SK-N-SH (cell line): ENCODE measurements around the gene CNTFR. TPM values are rescaled to one million over a fixed set of nuclear protein-coding genes. Genes with fewer than 3 reads are reported as not detected.
A peak's percentile ranks its signal among the peaks of the same experiment; 100 is the strongest.

ENCODE experiments used
- CTCF ChIA-PET: fragments of 300-600, 350-600 bp; formaldehyde crosslinking; extraction: SDS; loops from one replicate; lab custom pipeline; 2021; lab: Yijun Ruan, JAX
- POLR2A ChIA-PET: fragments of 350-600 bp; sonication (Branson Sonifier 250); formaldehyde crosslinking; extraction: SDS; loops from one replicate; lab custom pipeline; 2020; ENCODE audit warnings: antibody characterized with exemption, inconsistent platforms; lab: Yijun Ruan, JAX
- DNase-seq: peaks from one replicate; pipeline ENCODE4 v3.0.0; 2012
- H2AFZ ChIP-seq: fragments of 200-600 bp; sonication (generic); 2 replicates; pipeline ENCODE4 v1.8.1; 2016; ENCODE audit warnings: antibody characterized with exemption, mild to moderate bottlenecking, low read depth
- H3F3A ChIP-seq: fragments of 200-600 bp; sonication (generic); replicated peaks from 2 replicates; pipeline ENCODE3; 2016; ENCODE audit warnings: antibody characterized with exemption, mild to moderate bottlenecking; ENCODE audit not compliant: insufficient read depth
- H3K27ac ChIP-seq, 2 experiments: fragments of 200-500 bp in 1 of 2; fragments of 200-600 bp in 1 of 2; sonication (Bioruptor generic) in 1 of 2; sonication (generic), shearing (Covaris generic) in 1 of 2; 2 replicates each; pipeline versions ENCODE4 v1.5.1 to v1.6.1; 2014 to 2016; ENCODE audit warnings: low read depth in 2 of 2, inconsistent platforms in 1 of 2, low read length in 1 of 2, mild to moderate bottlenecking in 1 of 2, mixed read lengths in 1 of 2
- H3K27me3 ChIP-seq: fragments of 200-600 bp; sonication (generic), shearing (Covaris generic); 2 replicates; pipeline ENCODE4 v1.6.1; 2016; ENCODE audit warnings: mixed run types; ENCODE audit not compliant: insufficient read depth
- H3K36me3 ChIP-seq, 2 experiments: fragments of 200-500 bp in 1 of 2; fragments of 200-600 bp in 1 of 2; sonication (Bioruptor generic) in 1 of 2; sonication (generic) in 1 of 2; replicated peaks in 1 of 2; 2 replicates each; pipeline versions ENCODE3 to v1.5.1; 2014 to 2016; ENCODE audit warnings: low read length in 1 of 2, mild to moderate bottlenecking in 1 of 2; ENCODE audit not compliant: insufficient read depth in 2 of 2, control insufficient read depth in 1 of 2
- H3K4me1 ChIP-seq, 2 experiments: fragments of 200-500 bp in 1 of 2; fragments of 200-600 bp in 1 of 2; sonication (Bioruptor generic) in 1 of 2; sonication (generic), shearing (Covaris generic) in 1 of 2; 2 replicates each; pipeline versions ENCODE4 v1.5.1 to v1.6.1; 2014 to 2016; ENCODE audit warnings: low read depth in 1 of 2, low read length in 1 of 2, mixed run types in 1 of 2; ENCODE audit not compliant: insufficient read depth in 2 of 2, control insufficient read depth in 1 of 2
- H3K4me2 ChIP-seq: fragments of 200-600 bp; sonication (generic), shearing (Covaris generic); 2 replicates; pipeline ENCODE4 v1.6.1; 2017; ENCODE audit warnings: mixed run types
- H3K4me3 ChIP-seq, 2 experiments: fragments of 200-500 bp in 1 of 2; fragments of 200-600 bp in 1 of 2; sonication (Bioruptor generic) in 1 of 2; sonication (generic), shearing (Covaris generic) in 1 of 2; 2 replicates each; pipeline versions ENCODE4 v1.5.1 to v1.8.1; 2014 to 2016; ENCODE audit warnings: low read depth in 2 of 2, inconsistent platforms in 1 of 2, low read length in 1 of 2, mild to moderate bottlenecking in 1 of 2, mixed read lengths in 1 of 2, moderate library complexity in 1 of 2
- H3K79me2 ChIP-seq: fragments of 200-600 bp; sonication (generic); 2 replicates; pipeline ENCODE4 v1.8.1; 2017; ENCODE audit warnings: mild to moderate bottlenecking; ENCODE audit not compliant: insufficient read depth
- H3K9ac ChIP-seq: fragments of 200-600 bp; sonication (generic); 2 replicates; pipeline ENCODE4 v1.6.1; 2017; ENCODE audit warnings: mixed run types
- H3K9me2 ChIP-seq: fragments of 200-600 bp; sonication (generic); 2 replicates; pipeline ENCODE4 v1.6.1; 2017; ENCODE audit warnings: mixed run types
- H3K9me3 ChIP-seq: fragments of 200-600 bp; sonication (generic); 2 replicates; pipeline ENCODE4 v1.6.1; 2017; ENCODE audit warnings: mixed run types, mild to moderate bottlenecking, moderate library complexity
- H4K20me1 ChIP-seq: fragments of 200-600 bp; sonication (generic); 2 replicates; pipeline ENCODE4 v1.6.1; 2017; ENCODE audit warnings: mild to moderate bottlenecking, mixed run types; ENCODE audit not compliant: insufficient read depth
- CTCF ChIP-seq: fragments of 200-600 bp; sonication (generic); IDR thresholded peaks from 2 replicates; pipeline ENCODE4 v1.6.1; 2017; ENCODE audit warnings: antibody characterized with exemption, mild to moderate bottlenecking, moderate library complexity
- EP300 ChIP-seq, 2 experiments: IDR thresholded peaks; 2 replicates each; pipeline versions ENCODE4 v1.4.0 to v1.6.1; 2012; ENCODE audit warnings: borderline replicate concordance in 1 of 2, low read depth in 1 of 2, low read length in 1 of 2
- GABPA ChIP-seq: IDR thresholded peaks from 2 replicates; pipeline ENCODE4 v1.4.0; 2012; ENCODE audit warnings: low read depth, mild to moderate bottlenecking
- GATA2 ChIP-seq: sonication (generic); formaldehyde crosslinking; IDR thresholded peaks from 2 replicates; pipeline ENCODE4 v1.5.0; 2020; ENCODE audit warnings: mild to moderate bottlenecking, missing genetic modification reagents
- IRF3 ChIP-seq: fragments of 150-350 bp; IDR thresholded peaks from 2 replicates; pipeline ENCODE4 v1.6.1; 2016; ENCODE audit warnings: mild to moderate bottlenecking, low read depth, low read length
- MXI1 ChIP-seq: IDR thresholded peaks from 2 replicates; pipeline ENCODE4 v1.6.1; 2012; ENCODE audit warnings: mild to moderate bottlenecking, low read depth, low read length, improper control_type of control experiment
- NFIC ChIP-seq: IDR thresholded peaks from 2 replicates; pipeline ENCODE4 v1.4.0; 2012; ENCODE audit warnings: borderline replicate concordance
- POLR2AphosphoS5 ChIP-seq: IDR thresholded peaks from 2 replicates; pipeline ENCODE4 v1.6.1; 2012; ENCODE audit warnings: low read depth, low read length
- RAD21 ChIP-seq: IDR thresholded peaks from 2 replicates; pipeline ENCODE4 v1.6.1; 2012; ENCODE audit warnings: mild to moderate bottlenecking, low read length
- SIN3A ChIP-seq: IDR thresholded peaks from 2 replicates; pipeline ENCODE4 v1.6.1; 2012; ENCODE audit warnings: low read depth, mild to moderate bottlenecking, low read length, moderate library complexity, borderline replicate concordance
- SMC3 ChIP-seq: IDR thresholded peaks from 2 replicates; pipeline ENCODE4 v1.6.1; 2012; ENCODE audit warnings: low read depth, low read length, improper control_type of control experiment
- YY1 ChIP-seq: IDR thresholded peaks from 2 replicates; pipeline ENCODE4 v1.4.0; 2012; ENCODE audit warnings: low read depth, mild to moderate bottlenecking
- WGBS: methylation state at CpG from one replicate; pipeline ENCODE4 v1.1.6; 2017; ENCODE audit warnings: low lambda C conversion rate; 5-methylcytosine and 5-hydroxymethylcytosine counted together
- polyA plus RNA-seq, 3 experiments: library from polyadenylated mRNA; depleted of rRNA; stranded (reverse); fragments of >200 nt; gene quantifications; 2 replicates each; pipeline ENCODE4 v1.2.3, GENCODE V29; 2012

CNTFR gene
- polyA plus RNA-seq, 1 of the 3 experiments (the other 2 are of a cell fraction), result 1.8 TPM

GRCh38 chr9:34615132-34615531, 25.6 kb upstream of the CNTFR start (continued):
- no peak for TF ChIP-seq IRF3
- no peak for TF ChIP-seq RAD21
- no peak for TF ChIP-seq YY1
- TF ChIP-seq GATA2 (CRISPR knock-in tag), result peak; percentile 70
- no peak for TF ChIP-seq POLR2AphosphoS5
- no peak for TF ChIP-seq NFIC
- peak; percentile 58; the same call in 1 of the 2 replicates for TF ChIP-seq MXI1
- TF ChIP-seq SIN3A, result no peak
- TF ChIP-seq EP300 (IDR thresholded peaks at IDR 0.05; ENCODE audit: borderline replicate concordance in 1 of 2, low read depth in 1 of 2, low read length in 1 of 2), result peak in 1 of 2 experiments; percentile 51; a peak in 2 of 4 replicates

- no peaks in the 10 kb centered on the region for H3K27me3 ChIP-seq
- peak overlapping the region; percentile 73 to 75; a peak in 2 of 4 replicates for H3K27ac ChIP-seq
- no peaks in the 10 kb centered on the region for H3K9me2 ChIP-seq
- H2AFZ ChIP-seq, result peak overlapping the region; percentile 91; the same call in 1 of the 2 replicates
- TF ChIP-seq RAD21 (peak; percentile 72), MXI1 (no peak), SMC3 (peak; percentile 89), NFIC (0 out of 2 replicates have a peak, but pooled peaks have one; percentile 19), CTCF (peak; percentile 89), GABPA (no peak), SIN3A (0 out of 2 replicates have a peak, but pooled peaks have one; percentile 44)
- no peaks in the 10 kb centered on the region for H3F3A ChIP-seq
- H4K20me1 ChIP-seq, result no peaks in the 10 kb centered on the region
- DNase-seq, result peak; percentile 84
- POLR2A ChIA-PET, result interaction anchor here (0.6 kb wide), 2 partner anchors 32 to 188 kb away, joined by 3 to 4 read pairs; no protein-coding TSS in a partner anchor
- H3K9me3 ChIP-seq, result no peaks in the 10 kb centered on the region
- H3K79me2 ChIP-seq, result peaks cover 10% of the 10 kb centered on the region; the same call in 1 of the 2 replicates
- H3K4me1 ChIP-seq, result peaks cover 0 to 36% of the 10 kb centered on the region in 2 experiments; a peak in 1 of 4 replicates
- peak overlapping the region; percentile 84 for H3K9ac ChIP-seq
- H3K4me3 ChIP-seq, result peak overlapping the region; percentile 66 to 84
- 6% methylated on average over 15 of the region's 15 CpGs for WGBS
- H3K36me3 ChIP-seq, result peaks cover 18 to 29% of the 10 kb centered on the region in 2 experiments
- CTCF ChIA-PET, result interaction anchor here (0.6 to 8.8 kb wide), 23 partner anchors 8 to 280 kb away, joined by 3 to 256 read pairs (median 4); partner anchors contain the start of genes ARID3C and SIGMAR1
- peak overlapping the region; percentile 87 for H3K4me2 ChIP-seq
Measured at GRCh38 chr9:34612788-34613390, 23.4 kb upstream of the CNTFR start.
